Measurements from ENCODE around the gene CSK. TPM values are rescaled to one million over a fixed set of nuclear protein-coding genes. Genes with fewer than 3 reads are reported as not detected.
A peak's percentile ranks its signal among the peaks of the same experiment; 100 is the strongest.

CSK gene
- total RNA-seq, 2 experiments from 2014 or later: 315 to 348 TPM

DNA sequence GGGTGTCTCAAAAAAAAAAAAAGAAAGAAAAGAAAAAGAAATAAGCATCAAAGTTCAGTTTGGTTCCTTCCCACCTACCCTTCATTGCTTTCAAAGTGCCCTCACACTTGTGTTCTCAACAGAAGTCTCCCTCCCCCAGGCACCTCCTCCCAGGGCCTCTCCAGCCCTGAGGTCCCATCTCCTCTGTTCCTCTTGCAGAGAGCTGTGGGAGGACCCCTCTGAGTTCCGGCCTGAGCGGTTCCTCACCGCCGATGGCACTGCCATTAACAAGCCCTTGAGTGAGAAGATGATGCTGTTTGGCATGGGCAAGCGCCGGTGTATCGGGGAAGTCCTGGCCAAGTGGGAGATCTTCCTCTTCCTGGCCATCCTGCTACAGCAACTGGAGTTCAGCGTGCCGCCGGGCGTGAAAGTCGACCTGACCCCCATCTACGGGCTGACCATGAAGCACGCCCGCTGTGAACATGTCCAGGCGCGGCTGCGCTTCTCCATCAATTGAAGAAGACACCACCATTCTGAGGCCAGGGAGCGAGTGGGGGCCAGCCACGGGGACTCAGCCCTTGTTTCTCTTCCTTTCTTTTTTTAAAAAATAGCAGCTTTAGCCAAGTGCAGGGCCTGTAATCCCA lies 27.2 kb upstream of the CSK start:
- no peak overlapping the region for H3K27ac Mint-ChIP-seq
- DNase-seq: no peak

DNA sequence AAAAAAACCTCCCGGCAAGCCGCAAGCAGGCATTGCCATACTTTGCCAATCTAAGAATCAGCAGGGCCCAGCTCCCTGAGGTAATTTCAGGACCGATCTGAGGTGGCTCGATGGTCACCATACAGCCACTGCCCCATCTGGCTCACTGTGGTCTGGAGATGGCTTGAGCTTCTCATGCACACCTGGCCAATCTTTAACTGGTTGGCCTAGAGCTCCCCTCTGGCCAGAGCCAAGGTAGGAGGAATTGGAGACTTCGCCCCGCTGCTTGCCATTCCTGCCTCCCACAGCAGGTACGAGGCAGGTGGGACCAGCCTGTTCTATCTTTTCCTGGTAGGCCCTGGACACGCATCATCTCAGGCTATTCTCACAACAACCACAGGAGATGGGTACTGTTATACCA lies 23.1 kb upstream of the CSK start:
- Mint-ChIP-seq H3K36me3 (ENCODE audit: low read depth) (no peaks in the 10 kb centered on the region), H3K27me3 (no peaks in the 10 kb centered on the region)

More for the DNA sequence above, 27.2 kb upstream of the CSK start:
- no peaks in the 10 kb centered on the region for H3K36me3 Mint-ChIP-seq (ENCODE audit: low read depth)
- no peaks in the 10 kb centered on the region for H3K27me3 Mint-ChIP-seq
- no peaks in the 10 kb centered on the region for H3K9me3 Mint-ChIP-seq
- ChIA-PET CTCF (interaction anchor here (0.6 to 1.2 kb wide), 5 partner anchors 39 to 297 kb away, joined by 3 to 5 read pairs (median 4); no protein-coding TSS in a partner anchor), POLR2A (no interaction called here)
- no peak overlapping the region for H3K4me3 Mint-ChIP-seq
- H3K4me1 Mint-ChIP-seq: no peaks in the 10 kb centered on the region

DNA sequence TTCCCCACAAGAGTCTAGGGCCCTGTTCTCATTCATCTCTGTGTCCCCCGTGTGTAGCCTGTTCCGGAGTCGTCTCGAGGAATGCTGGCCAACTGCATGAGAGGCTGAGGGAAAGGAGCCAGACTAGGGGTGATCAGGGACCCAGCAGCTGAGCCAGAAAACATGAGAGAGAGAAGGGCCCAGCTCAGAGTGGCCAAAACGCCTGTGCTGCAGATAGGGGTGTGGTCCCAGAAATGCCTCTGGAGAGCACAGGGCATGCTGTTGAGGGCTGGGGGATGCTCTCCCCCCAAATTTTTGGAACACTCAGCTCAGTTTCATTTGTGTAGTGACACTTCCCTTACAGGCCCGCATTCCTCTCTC lies 19.1 kb upstream of the CSK start:
- ChIA-PET POLR2A (no interaction called here), CTCF (interaction anchor here (0.7 to 2.9 kb wide), 7 partner anchors 8 to 128 kb away, joined by 3 to 13 read pairs (median 3); no protein-coding TSS in a partner anchor)
- Mint-ChIP-seq H3K4me1 (peaks cover 6% of the 10 kb centered on the region), H3K9me3 (no peaks in the 10 kb centered on the region), H3K4me3 (no peak overlapping the region), H3K27ac (peak overlapping the region; percentile 31), H3K36me3 (ENCODE audit: low read depth) (no peaks in the 10 kb centered on the region), H3K27me3 (no peaks in the 10 kb centered on the region)
- no peak for DNase-seq

More for the DNA sequence above, 23.1 kb upstream of the CSK start:
- Mint-ChIP-seq H3K27ac (no peak overlapping the region), H3K9me3 (no peaks in the 10 kb centered on the region), H3K4me3 (no peak overlapping the region), H3K4me1 (peaks cover 6% of the 10 kb centered on the region)
- DNase-seq: no peak
- ChIA-PET CTCF (interaction anchor here (0.9 to 2.3 kb wide), 4 partner anchors 10 to 143 kb away, joined by 3 to 5 read pairs (median 4); partner anchors contain the start of gene CYP1A2), POLR2A (no interaction called here)

DNA sequence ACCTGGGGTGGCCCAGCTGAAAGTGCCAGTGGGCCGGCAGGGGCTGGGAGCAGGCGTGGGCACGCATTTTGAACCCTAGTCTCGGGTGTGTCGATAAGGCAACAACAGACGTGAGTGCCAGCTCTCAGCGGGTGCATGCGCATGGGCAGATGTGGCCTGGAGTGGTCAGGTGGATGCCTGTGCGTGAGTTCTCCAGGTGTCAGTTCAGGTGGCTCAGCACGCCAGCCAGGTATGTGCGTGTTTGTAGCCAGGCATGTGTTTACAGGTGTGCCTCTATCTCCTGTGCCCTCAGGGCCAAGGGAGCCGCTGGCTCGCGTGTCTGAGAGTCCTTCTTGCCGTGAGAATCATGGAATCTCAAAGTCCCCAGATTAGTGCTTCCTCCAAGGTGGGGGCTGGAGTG lies 18.5 kb upstream of the CSK start:
- no peak for DNase-seq
- Mint-ChIP-seq H3K27ac (no peak overlapping the region), H3K27me3 (no peaks in the 10 kb centered on the region), H3K4me1 (peaks cover 6% of the 10 kb centered on the region), H3K9me3 (no peaks in the 10 kb centered on the region), H3K36me3 (ENCODE audit: low read depth) (no peaks in the 10 kb centered on the region), H3K4me3 (no peak overlapping the region)
- ChIA-PET CTCF (interaction anchor here (0.5 to 2.9 kb wide), 8 partner anchors 8 to 142 kb away, joined by 3 to 13 read pairs (median 3); no protein-coding TSS in a partner anchor), POLR2A (no interaction called here)

GRCh38 chr15:74767167-74768098 lies 14.4 kb upstream of the CSK start:
- POLR2A ChIA-PET: no interaction called here
- Mint-ChIP-seq H3K27ac (no peak overlapping the region), H3K36me3 (ENCODE audit: low read depth) (no peaks in the 10 kb centered on the region), H3K4me1 (peaks cover 24% of the 10 kb centered on the region), H3K27me3 (peaks cover 6% of the 10 kb centered on the region), H3K9me3 (no peaks in the 10 kb centered on the region), H3K4me3 (no peak overlapping the region)
- CTCF ChIA-PET: interaction anchor here (0.6 to 27.9 kb wide), 16 partner anchors 7 to 388 kb away, joined by 3 to 930 read pairs (median 6); partner anchors contain the start of genes CSK and LMAN1L
- no peak for DNase-seq

- H3K27me3 Mint-ChIP-seq: peaks cover 6% of the 10 kb centered on the region
- no peaks in the 10 kb centered on the region for H3K9me3 Mint-ChIP-seq
- POLR2A ChIA-PET: no interaction called here
- H3K4me1 Mint-ChIP-seq: peaks cover 20% of the 10 kb centered on the region
- DNase-seq: no peak
- no peak overlapping the region for H3K4me3 Mint-ChIP-seq
- no peaks in the 10 kb centered on the region for H3K36me3 Mint-ChIP-seq (ENCODE audit: low read depth)
- H3K27ac Mint-ChIP-seq: peak overlapping the region; percentile 58
- CTCF ChIA-PET: interaction anchor here (0.6 to 27.9 kb wide), 20 partner anchors 8 to 615 kb away, joined by 3 to 930 read pairs (median 6); partner anchors contain the start of genes CSK and LMAN1L
These were observed 13.6 kb upstream of the CSK start for GRCh38 chr15:74768099-74768770.

DNA sequence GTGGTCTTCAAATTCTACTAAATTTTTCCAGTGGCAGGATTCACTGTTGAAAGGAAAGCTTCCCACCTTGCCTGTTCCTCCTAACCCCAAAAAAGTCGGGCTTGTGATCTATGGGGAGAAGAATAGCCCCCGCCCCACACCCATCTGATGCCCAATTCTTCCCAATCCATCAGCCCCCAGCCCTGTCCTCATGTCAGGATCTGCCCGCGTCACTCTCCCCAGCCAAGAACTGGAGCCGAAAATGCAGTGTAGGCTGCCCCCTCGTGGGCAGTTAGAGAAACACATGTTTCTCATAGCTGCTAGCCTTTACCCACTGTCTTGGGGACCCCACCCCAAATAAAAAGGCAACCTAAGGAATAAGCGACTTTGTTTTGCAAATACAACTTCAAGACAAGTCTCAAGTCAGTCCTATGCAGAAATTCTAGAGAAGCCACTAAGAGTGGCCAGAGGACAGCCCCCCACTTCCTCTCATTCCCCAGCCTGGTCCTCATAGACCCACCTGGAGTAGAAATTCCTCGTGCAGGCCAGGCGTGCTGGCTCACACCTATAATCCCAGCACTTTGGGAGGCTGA lies 13.0 kb upstream of the CSK start:
- H3K9me3 Mint-ChIP-seq: no peaks in the 10 kb centered on the region
- peaks cover 25% of the 10 kb centered on the region for H3K4me1 Mint-ChIP-seq
- H3K4me3 Mint-ChIP-seq: no peak overlapping the region
- CTCF ChIA-PET: interaction anchor here (0.6 to 27.9 kb wide), 27 partner anchors 9 to 713 kb away, joined by 3 to 930 read pairs (median 6); partner anchors contain the start of genes CSK, EDC3, FAM219B and LMAN1L
- peak; percentile 77 for DNase-seq
- peak overlapping the region; percentile 58 for H3K27ac Mint-ChIP-seq
- POLR2A ChIA-PET: no interaction called here
- no peaks in the 10 kb centered on the region for H3K36me3 Mint-ChIP-seq (ENCODE audit: low read depth)
- H3K27me3 Mint-ChIP-seq: peaks cover 6% of the 10 kb centered on the region

- H3K27me3 Mint-ChIP-seq: peaks cover 6% of the 10 kb centered on the region
- CTCF ChIA-PET: interaction anchor here (0.6 to 27.9 kb wide), 30 partner anchors 9 to 714 kb away, joined by 3 to 930 read pairs (median 5); partner anchors contain the start of genes ARID3B, CSK, EDC3 and FAM219B
- no peaks in the 10 kb centered on the region for H3K36me3 Mint-ChIP-seq (ENCODE audit: low read depth)
- no peaks in the 10 kb centered on the region for H3K9me3 Mint-ChIP-seq
- POLR2A ChIA-PET: no interaction called here
- no peak for DNase-seq
- H3K4me3 Mint-ChIP-seq: no peak overlapping the region
- no peak overlapping the region for H3K27ac Mint-ChIP-seq
- peaks cover 30% of the 10 kb centered on the region for H3K4me1 Mint-ChIP-seq
These were observed 12.3 kb upstream of the CSK start for GRCh38 chr15:74769463-74770025.

GRCh38 chr15:74770211-74770903 lies 11.5 kb upstream of the CSK start:
- ChIA-PET POLR2A (interaction anchor here (1.5 kb wide), 1 partner anchor 14 kb away, joined by 4 read pairs; no protein-coding TSS in a partner anchor), CTCF (interaction anchor here (0.6 to 27.9 kb wide), 55 partner anchors 8 to 1189 kb away, joined by 3 to 930 read pairs (median 4); partner anchors contain the start of genes CSK, CYP1A1, CYP1A2 and FAM219B)
- no peak overlapping the region for H3K4me3 Mint-ChIP-seq
- peaks cover 6% of the 10 kb centered on the region for H3K27me3 Mint-ChIP-seq
- no peaks in the 10 kb centered on the region for H3K9me3 Mint-ChIP-seq
- H3K27ac Mint-ChIP-seq: no peak overlapping the region
- peaks cover 35% of the 10 kb centered on the region for H3K4me1 Mint-ChIP-seq
- H3K36me3 Mint-ChIP-seq (ENCODE audit: low read depth): no peaks in the 10 kb centered on the region
- no peak for DNase-seq

GRCh38 chr15:74773329-74773728 lies 8.6 kb upstream of the CSK start:
- POLR2A ChIA-PET: interaction anchor here (0.7 kb wide), 1 partner anchor 68 kb away, joined by 6 read pairs; no protein-coding TSS in a partner anchor
- no peak for DNase-seq
- Mint-ChIP-seq H3K9me3 (no peaks in the 10 kb centered on the region), H3K27me3 (peaks cover 6% of the 10 kb centered on the region), H3K4me3 (no peak overlapping the region), H3K27ac (no peak overlapping the region), H3K4me1 (peaks cover 65% of the 10 kb centered on the region), H3K36me3 (ENCODE audit: low read depth) (peaks cover 5% of the 10 kb centered on the region)
- CTCF ChIA-PET: interaction anchor here (1.1 to 27.9 kb wide), 3 partner anchors 26 to 137 kb away, joined by 4 to 930 read pairs (median 141); partner anchors contain the start of gene LMAN1L

GRCh38 chr15:74773731-74774252 lies 8.1 kb upstream of the CSK start:
- CTCF ChIA-PET: interaction anchor here (0.6 to 27.9 kb wide), 4 partner anchors 26 to 138 kb away, joined by 4 to 930 read pairs (median 73); partner anchors contain the start of gene LMAN1L
- Mint-ChIP-seq H3K4me3 (no peak overlapping the region), H3K36me3 (ENCODE audit: low read depth) (peaks cover 5% of the 10 kb centered on the region), H3K4me1 (peaks cover 66% of the 10 kb centered on the region), H3K9me3 (no peaks in the 10 kb centered on the region), H3K27me3 (peaks cover 3% of the 10 kb centered on the region), H3K27ac (peak overlapping the region; percentile 74)
- DNase-seq: no peak
- POLR2A ChIA-PET: interaction anchor here (0.7 kb wide), 1 partner anchor 67 kb away, joined by 6 read pairs; no protein-coding TSS in a partner anchor
